K562 (cell line): ENCODE measurements around the gene ZC3H6. TPM values are rescaled to one million over a fixed set of nuclear protein-coding genes. Genes with fewer than 3 reads are reported as not detected.

Experiments used
- CHD4 ChIP-seq: fragments of 200-600 bp; sonication (generic); IDR thresholded peaks from 3 replicates; pipeline ENCODE4 v1.6.1; 2012; ENCODE audit warnings: low read depth, mild to moderate bottlenecking, mixed read lengths, low read length, inconsistent platforms; ENCODE audit not compliant: insufficient read depth, insufficient replicate concordance, poor library complexity, severe bottlenecking
- CREB5 ChIP-seq: fragments of 250-450 bp; sonication (Bioruptor Pico); IDR thresholded peaks from 2 replicates; pipeline ENCODE4 v1.5.0; 2020; ENCODE audit warnings: mild to moderate bottlenecking
- ERF ChIP-seq: fragments of 450-650 bp; formaldehyde crosslinking; IDR thresholded peaks from 2 replicates; pipeline ENCODE4 v1.4.0; 2020; ENCODE audit warnings: mild to moderate bottlenecking, mixed read lengths
- FIP1L1 ChIP-seq: fragments of 200-400 bp; formaldehyde crosslinking; IDR thresholded peaks from 2 replicates; pipeline ENCODE4 v1.6.1; 2018; ENCODE audit warnings: mild to moderate bottlenecking, low read depth, low read length; ENCODE audit not compliant: poor library complexity, severe bottlenecking
- GTF2E2 ChIP-seq: fragments of 200-800 bp; sonication (Bioruptor generic); IDR thresholded peaks from 2 replicates; pipeline ENCODE4 v1.6.1; 2016; ENCODE audit warnings: missing genetic modification characterization, missing compliant biosample characterization
- HMGXB4 ChIP-seq: sonication (generic); formaldehyde crosslinking; IDR thresholded peaks from 2 replicates; pipeline ENCODE4 v1.8.1; 2023; ENCODE audit warnings: mild to moderate bottlenecking, missing genetic modification reagents
- NFXL1 ChIP-seq: fragments of 450-650 bp; formaldehyde crosslinking; IDR thresholded peaks from 2 replicates; pipeline ENCODE4 v1.4.0; 2021; ENCODE audit warnings: mild to moderate bottlenecking
- NRF1 ChIP-seq, 2 experiments: fragments of 450-650 bp; IDR thresholded peaks in 1 of 2; conservative IDR thresholded peaks in 1 of 2; 2 replicates each; pipeline ENCODE4 v1.6.1; 2014; ENCODE audit warnings: mild to moderate bottlenecking in 2 of 2
- RBFOX2 ChIP-seq: fragments of 200-400 bp; formaldehyde crosslinking; IDR thresholded peaks from 2 replicates; pipeline ENCODE4 v1.6.1; 2017; ENCODE audit warnings: low read depth, mild to moderate bottlenecking, low read length, moderate library complexity
- RERE ChIP-seq: sonication (generic); formaldehyde crosslinking; IDR thresholded peaks from 2 replicates; pipeline ENCODE4 v1.8.0; 2023; ENCODE audit warnings: missing genetic modification reagents, mild to moderate bottlenecking, borderline replicate concordance
- SMARCE1 ChIP-seq: fragments of 450-650 bp; IDR thresholded peaks from 2 replicates; pipeline ENCODE4 v1.7.1; 2016; ENCODE audit warnings: mild to moderate bottlenecking
- ZBTB17 ChIP-seq: fragments of 450-650 bp; formaldehyde crosslinking; IDR thresholded peaks from 2 replicates; pipeline ENCODE4 v1.4.0; 2020; ENCODE audit warnings: mild to moderate bottlenecking
- ZNF165 ChIP-seq: fragments of 250-450 bp; sonication (Bioruptor Pico); IDR thresholded peaks from 2 replicates; pipeline ENCODE4 v1.4.0; 2020; ENCODE audit warnings: borderline replicate concordance
- ZNF197 ChIP-seq: fragments of 200-800 bp; sonication (Bioruptor generic); IDR thresholded peaks from 2 replicates; pipeline ENCODE4 v1.6.1; 2016; ENCODE audit warnings: low read depth, missing genetic modification characterization, missing compliant biosample characterization
- ZNF311 ChIP-seq: fragments of 250-450 bp; sonication (Bioruptor Pico); IDR thresholded peaks from 2 replicates; pipeline ENCODE4 v1.4.0; 2020; ENCODE audit warnings: mild to moderate bottlenecking, moderate library complexity
- ZNF324 ChIP-seq: fragments of 250-450 bp; sonication (Bioruptor Pico); IDR thresholded peaks from 2 replicates; pipeline ENCODE4 v1.4.0; 2020; ENCODE audit warnings: mild to moderate bottlenecking
- ZNF668 ChIP-seq: fragments of 250-450 bp; sonication (Bioruptor Pico); IDR thresholded peaks from 2 replicates; pipeline ENCODE4 v1.8.0; 2022; ENCODE audit warnings: mild to moderate bottlenecking, inconsistent platforms
- polyA plus RNA-seq, 8 experiments: library from polyadenylated mRNA; depleted of rRNA in 4 of 8; stranded (reverse) in 5 of 8; unstranded in 3 of 8; fragments of >200 nt; fragmentation: Nextera tagmentation in 2 of 8; fragmentation: Illumina TruSeq in 1 of 8; extraction: Ambion mirVana in 2 of 8; extraction: Trizol in 1 of 8; gene quantifications; 2 replicates each; pipeline versions ENCODE4 v1.2.1 to v1.2.3, GENCODE V29; 2011 to 2014; ENCODE audit warnings: inconsistent platforms in 1 of 8, missing spikeins in 1 of 8
- total RNA-seq, 7 experiments: library from RNA; depleted of rRNA in 6 of 7; stranded (reverse); fragments of >200 nt in 6 of 7; fragmentation: Illumina TruSeq in 2 of 7; extraction: Trizol in 2 of 7; gene quantifications; 2 replicates each; pipeline versions ENCODE4 v1.2.1 to v1.2.3, GENCODE V29; 2011 to 2021; ENCODE audit warnings: low replicate concordance in 1 of 7

ZC3H6 gene
- total and polyA plus RNA-seq, 9 of the 15 experiments (the other 6 are each of a cell fraction or from before 2014, with no cell fraction given) = 0.45 to 1.9 (median 1.5) TPM

GRCh38 chr2:112254466-112255240, 20.7 kb upstream of the ZC3H6 start, which contains the start of gene ZC3H8 (continued):
- TF ChIP-seq RERE (CRISPR knock-in tag) (peak; percentile 88; the same call in 1 of the 2 replicates), CHD4 (no peak), ZBTB17 (CRISPR knock-in tag) (peak; percentile 42; the same call in 1 of the 2 replicates), ZNF324 (CRISPR knock-in tag) (no peak), NRF1 (conservative IDR thresholded peaks at IDR 0.05 in 1 of 2, IDR thresholded peaks at IDR 0.05 in 1 of 2) (peak; percentile 99 to 100), ZNF165 (CRISPR knock-in tag) (peak; percentile 74; the same call in 1 of the 2 replicates), ZNF668 (CRISPR knock-in tag) (no peak), RBFOX2 (peak; percentile 96), SMARCE1 (no peak), HMGXB4 (CRISPR knock-in tag) (0 out of 2 replicates have a peak, but pooled peaks have one; percentile 80), NFXL1 (CRISPR knock-in tag) (no peak), ZNF197 (CRISPR knock-in tag) (no peak), ZNF311 (CRISPR knock-in tag) (no peak), CREB5 (CRISPR knock-in tag) (no peak), FIP1L1 (peak; percentile 55), GTF2E2 (no peak), ERF (CRISPR knock-in tag) (no peak)
